ENCODE results near the gene MYLK. TPM values are rescaled to one million over a fixed set of nuclear protein-coding genes. Genes with fewer than 3 reads are reported as not detected.
"Not testable (repeated sequence)": the region's sequence is repeated elsewhere in the genome, so short reads cannot be mapped to it uniquely, and the experiment has no call there.

Gene MYLK
- total RNA-seq, 4 donors from 2014 or later: 420 to 1,252 (median 768) TPM

GRCh38 chr3:123720638-123721037, 163.5 kb downstream of the MYLK start:
- Histone ChIP-seq H3K36me3 (no peaks in the 10 kb centered on the region), H3K4me1 (peaks cover 0 to 17% of the 10 kb centered on the region in 2 donors), H3K9me3 (no peaks in the 10 kb centered on the region), H3K27ac (peak overlapping the region; percentile 92 to 93), H3K27me3 (no peaks in the 10 kb centered on the region), H3K4me3 (no peak overlapping the region)
- TF ChIP-seq POLR2A (IDR thresholded peaks at IDR 0.05) (no peak), CTCF (IDR thresholded peaks at IDR 0.05) (no peak)
- intact Hi-C loops (cut with DNase I; ENCODE audit: low total_unique reads): loop anchor here (5.0 kb wide), 1 partner anchor 68 kb away; no protein-coding TSS in a partner anchor
- no peak for DNase-seq

- H3K27ac ChIP-seq: peak overlapping the region; percentile 92 to 93
- intact Hi-C loops (cut with DNase I; ENCODE audit: low total_unique reads): loop anchor here (5.0 kb wide), 1 partner anchor 68 kb away; no protein-coding TSS in a partner anchor
- H3K4me3 ChIP-seq: no peak overlapping the region
- DNase-seq: peak; percentile 78 to 81
- TF ChIP-seq POLR2A (IDR thresholded peaks at IDR 0.05) (no peak), CTCF (IDR thresholded peaks at IDR 0.05) (no peak)
- no peaks in the 10 kb centered on the region for H3K27me3 ChIP-seq
- H3K9me3 ChIP-seq: no peaks in the 10 kb centered on the region
- H3K36me3 ChIP-seq: no peaks in the 10 kb centered on the region
- H3K4me1 ChIP-seq: peaks cover 0 to 17% of the 10 kb centered on the region in 2 donors
These were observed 164.2 kb downstream of the MYLK start for GRCh38 chr3:123719862-123720453.

- intact Hi-C loops (cut with DNase I; ENCODE audit: low total_unique reads); H3K27me3 ChIP-seq; H3K4me3 ChIP-seq; H3K36me3 ChIP-seq; H3K9me3 ChIP-seq: not testable (repeated sequence)
- DNase-seq: peak; percentile 92
- Histone ChIP-seq H3K27ac (peak overlapping the region; percentile 92 to 93), H3K4me1 (peaks cover 0 to 17% of the 10 kb centered on the region in 2 donors)
- peak; percentile 72 to 84 (median 76) for TF ChIP-seq CTCF (IDR thresholded peaks at IDR 0.05)
These were observed 164.9 kb downstream of the MYLK start for GRCh38 chr3:123719061-123719756.

DNA sequence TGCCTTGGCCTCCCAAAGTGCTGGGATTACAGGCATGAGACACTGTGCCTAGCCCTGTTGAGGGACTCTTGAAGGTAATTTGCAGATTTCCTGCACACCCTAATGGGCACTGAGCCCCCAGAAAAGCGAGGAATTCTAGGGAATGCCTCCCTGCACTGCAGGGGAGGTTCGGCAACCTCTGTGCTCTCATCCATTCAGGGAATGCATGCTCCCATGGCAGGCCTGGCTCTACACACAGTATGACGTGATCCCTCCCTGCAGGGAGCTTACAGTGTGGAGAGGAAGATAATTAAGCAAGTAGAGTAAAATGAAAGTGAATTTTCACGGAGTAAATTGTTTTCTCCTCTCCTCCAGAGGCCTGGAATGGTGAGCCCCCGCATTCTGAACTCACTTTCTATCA, 166.0 kb downstream of the MYLK start:
- Histone ChIP-seq H3K36me3 (no peaks in the 10 kb centered on the region), H3K9me3 (no peaks in the 10 kb centered on the region), H3K27ac (peak overlapping the region; percentile 92 to 93), H3K4me1 (peaks cover 0 to 12% of the 10 kb centered on the region in 2 donors), H3K27me3 (no peaks in the 10 kb centered on the region), H3K4me3 (no peak overlapping the region)
- intact Hi-C loops (cut with DNase I; ENCODE audit: low total_unique reads): no loop called here
- DNase-seq: peak in 1 of 2 donors; percentile 14
- no peak for TF ChIP-seq CTCF (IDR thresholded peaks at IDR 0.05)
- no peak for TF ChIP-seq POLR2A (IDR thresholded peaks at IDR 0.05)

DNA sequence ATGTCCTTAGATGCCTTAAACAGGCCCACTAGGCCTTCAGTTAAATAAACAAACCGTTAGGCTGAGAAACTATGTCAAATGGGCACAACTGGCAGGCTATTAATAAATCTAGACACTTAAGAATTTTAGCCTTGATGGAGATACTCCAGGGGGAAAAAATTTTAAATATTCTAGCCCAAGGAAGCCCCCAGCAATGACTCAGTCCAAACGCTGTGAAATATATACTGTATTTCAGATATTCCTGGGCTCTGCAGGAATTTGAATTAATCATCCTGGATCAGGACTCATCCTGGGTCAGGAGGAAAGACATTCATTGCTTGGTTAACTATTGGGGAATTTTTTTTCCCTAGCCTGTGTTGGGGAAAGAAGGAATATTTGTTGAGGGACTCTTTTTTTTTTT, 166.7 kb downstream of the MYLK start:
- H3K9me3 ChIP-seq; DNase-seq; H3K27me3 ChIP-seq; H3K4me1 ChIP-seq; H3K36me3 ChIP-seq; intact Hi-C loops (cut with DNase I; ENCODE audit: low total_unique reads); H3K4me3 ChIP-seq: not testable (repeated sequence)
- H3K27ac ChIP-seq: peak overlapping the region; percentile 92 to 93
